Ammon's horn (tissue), 1 donor: ENCODE measurements around the gene TDRD7.

ENCODE experiments used
- DNase-seq: peaks from one replicate; pipeline ENCODE4 v3.0.0-alpha.2; 2016; ENCODE audit warnings: low spot score

Gene TDRD7

GRCh38 chr9:97387936-97388684, 23.8 kb upstream of the TDRD7 start:
- DNase-seq: no peak

DNA sequence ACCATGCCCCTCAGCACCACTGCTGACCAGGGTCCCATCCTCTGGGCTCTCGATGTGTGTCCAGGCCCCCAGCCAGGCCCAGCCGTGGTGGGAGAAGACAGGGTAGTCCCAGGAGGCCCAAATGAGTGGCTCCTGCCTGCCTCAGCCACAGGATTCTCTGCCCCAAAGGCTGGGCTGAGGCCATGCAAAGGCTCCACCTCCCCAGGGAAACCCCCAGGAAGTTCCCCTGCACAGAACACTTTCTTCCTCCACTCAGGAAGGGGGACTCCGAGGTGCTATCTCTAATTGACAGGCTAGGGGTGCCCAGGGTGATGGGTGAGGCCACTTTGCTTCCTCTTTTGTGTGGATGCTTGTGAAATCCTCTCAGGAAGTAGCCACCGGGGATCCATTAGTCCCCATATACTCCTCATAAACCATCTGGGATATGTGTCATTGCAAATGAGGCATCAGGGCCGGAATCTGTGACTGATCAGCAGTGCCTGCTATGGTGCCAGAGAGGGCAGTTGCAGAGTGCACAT, 23.1 kb upstream of the TDRD7 start:
- no peak for DNase-seq

- DNase-seq: no peak
Observed at GRCh38 chr9:97389249-97389648, 22.6 kb upstream of the TDRD7 start.

- DNase-seq: no peak
Observed at GRCh38 chr9:97390791-97391406, 21.0 kb upstream of the TDRD7 start.

GRCh38 chr9:97394881-97395280, 17.0 kb upstream of the TDRD7 start:
- DNase-seq: no peak

DNA sequence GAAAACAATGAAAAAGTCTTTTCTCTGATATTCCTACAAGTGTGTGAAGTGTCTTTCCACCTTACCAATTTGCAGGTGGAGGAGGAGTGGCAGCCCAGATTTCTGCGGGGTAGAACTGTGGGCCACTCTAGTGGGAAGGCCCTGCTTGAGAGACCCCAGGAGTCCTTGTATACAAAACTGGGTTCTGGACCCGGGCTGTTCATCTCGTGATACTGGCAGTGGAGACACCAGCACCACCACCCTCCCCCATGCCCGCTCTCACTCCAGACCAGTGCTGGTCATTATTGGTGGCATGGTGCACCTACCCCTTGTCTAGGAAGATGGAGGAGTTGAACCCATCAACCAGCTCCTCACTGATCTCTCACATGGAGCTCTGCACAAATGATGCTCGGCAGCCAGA, 16.2 kb upstream of the TDRD7 start:
- DNase-seq: no peak

- no peak for DNase-seq
Observed at GRCh38 chr9:97396256-97396655, 15.6 kb upstream of the TDRD7 start.

- no peak for DNase-seq
Observed at GRCh38 chr9:97397220-97397619, 14.7 kb upstream of the TDRD7 start.

GRCh38 chr9:97398999-97399758, 12.7 kb upstream of the TDRD7 start:
- peak; percentile 50 for DNase-seq

DNA sequence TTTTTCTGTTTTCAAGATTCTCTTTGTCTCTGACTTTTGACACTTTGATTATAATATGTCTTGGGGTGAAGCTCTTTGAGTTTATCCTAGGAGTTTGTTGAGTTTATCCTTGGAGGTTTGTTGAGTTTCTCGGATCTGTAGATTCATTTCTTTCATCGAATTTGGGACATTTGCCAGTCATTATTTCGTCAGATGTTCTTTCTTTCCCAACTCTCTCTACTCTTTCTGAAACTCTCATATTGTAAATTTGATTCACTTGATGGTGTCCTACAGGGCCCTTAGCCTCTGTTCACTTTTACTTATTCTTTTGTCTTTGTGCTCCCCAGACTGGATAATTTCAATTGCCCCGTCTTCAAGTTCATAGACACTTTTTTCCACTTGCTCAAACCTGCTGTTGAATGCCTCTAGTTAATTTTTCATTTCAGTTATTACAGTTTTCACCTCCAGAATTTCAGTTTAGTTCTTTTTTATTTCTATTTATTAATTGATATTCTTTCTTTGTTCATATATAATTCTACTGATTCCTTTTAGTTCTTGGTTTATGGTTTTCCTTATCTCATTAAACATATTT, 8.1 kb upstream of the TDRD7 start:
- DNase-seq: no peak

DNA sequence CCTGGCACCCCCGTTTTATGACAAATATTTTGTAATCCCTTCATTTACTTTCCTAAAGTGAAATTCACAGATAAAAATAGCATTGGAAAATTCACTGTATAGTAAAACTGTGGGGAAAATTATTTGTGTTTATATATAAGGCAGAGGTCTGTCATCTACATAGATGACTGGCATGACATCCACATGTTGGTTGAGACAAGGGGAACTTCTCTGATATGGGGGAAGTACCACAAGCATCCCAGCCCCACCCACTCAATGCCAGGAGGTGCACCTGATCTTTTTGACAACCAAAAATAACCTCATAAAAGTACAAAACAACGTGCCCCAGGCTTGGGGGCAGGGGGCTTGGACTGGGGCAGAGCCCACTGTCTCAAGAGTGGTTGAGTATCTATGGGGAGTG, 6.3 kb upstream of the TDRD7 start:
- DNase-seq: no peak

DNA sequence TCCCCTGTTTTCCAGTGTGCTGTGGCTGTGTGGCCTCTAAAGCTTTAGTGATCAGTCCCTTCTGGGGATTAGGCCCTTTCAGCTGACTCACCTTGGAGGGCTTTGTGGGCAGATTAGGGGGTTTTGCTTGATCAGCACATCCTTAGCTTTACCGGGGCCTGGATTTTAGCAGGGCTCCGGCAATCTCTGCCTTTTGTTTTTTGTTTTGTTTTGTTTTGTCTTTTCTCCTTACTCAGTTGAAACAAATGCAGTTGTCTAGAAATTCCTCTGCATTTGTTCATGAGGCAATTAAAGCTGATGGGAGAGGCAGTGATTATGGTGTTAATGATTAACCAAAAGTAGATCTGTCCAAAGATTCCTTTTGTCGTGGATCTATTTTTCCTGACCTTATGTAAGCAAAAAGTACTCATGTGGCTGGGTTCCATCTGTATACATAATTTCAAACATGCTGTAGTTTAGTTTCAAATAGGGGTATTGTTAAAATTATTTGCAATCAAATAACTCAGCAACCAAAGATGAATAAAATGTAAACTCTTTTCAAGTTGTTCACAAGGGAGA, 5.2 kb upstream of the TDRD7 start:
- DNase-seq: no peak

- DNase-seq: no peak
Observed at GRCh38 chr9:97408562-97408961, 3.3 kb upstream of the TDRD7 start.

DNA sequence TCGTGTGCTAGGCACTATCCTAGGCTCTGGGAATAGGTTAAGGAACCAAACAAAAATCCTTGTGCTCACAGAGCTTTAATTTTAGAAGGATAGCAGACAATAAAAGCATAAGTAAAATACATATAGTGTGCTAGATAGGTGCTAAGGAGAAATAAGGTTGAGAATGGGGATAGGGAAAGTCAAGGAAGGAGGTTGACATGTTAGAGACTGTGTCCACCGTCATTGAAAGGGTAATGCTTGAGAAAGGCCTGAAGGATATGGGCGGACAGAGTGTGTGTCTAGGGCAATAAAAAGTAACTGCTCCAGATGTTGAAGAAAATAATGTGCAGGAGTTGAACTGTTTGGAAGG, 482 bp upstream of the TDRD7 start:
- no peak for DNase-seq

GRCh38 chr9:97412626-97413385, 910 bp downstream of the TDRD7 start:
- peak; percentile 37 for DNase-seq

DNA sequence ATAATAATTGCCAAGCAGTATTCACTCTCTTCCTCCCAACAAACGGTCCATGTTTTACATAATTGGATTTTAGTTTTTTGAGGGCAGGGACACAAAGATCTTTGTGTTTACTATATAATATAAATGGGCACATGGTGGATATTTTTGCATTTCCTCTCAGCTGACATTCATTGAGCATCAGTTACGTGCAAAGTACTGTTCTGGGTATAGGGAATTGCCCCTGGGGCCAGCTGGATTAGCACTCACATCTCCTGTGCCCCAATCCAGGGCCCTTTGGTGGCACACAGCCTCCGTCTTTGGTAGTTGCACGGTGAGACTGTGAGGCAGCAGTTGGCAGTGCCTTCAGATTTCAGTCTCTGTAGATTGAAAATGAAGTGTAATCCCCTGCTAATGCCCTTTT, 1.6 kb downstream of the TDRD7 start:
- no peak for DNase-seq

- no peak for DNase-seq
Observed at GRCh38 chr9:97415146-97415545, 3.2 kb downstream of the TDRD7 start.

DNA sequence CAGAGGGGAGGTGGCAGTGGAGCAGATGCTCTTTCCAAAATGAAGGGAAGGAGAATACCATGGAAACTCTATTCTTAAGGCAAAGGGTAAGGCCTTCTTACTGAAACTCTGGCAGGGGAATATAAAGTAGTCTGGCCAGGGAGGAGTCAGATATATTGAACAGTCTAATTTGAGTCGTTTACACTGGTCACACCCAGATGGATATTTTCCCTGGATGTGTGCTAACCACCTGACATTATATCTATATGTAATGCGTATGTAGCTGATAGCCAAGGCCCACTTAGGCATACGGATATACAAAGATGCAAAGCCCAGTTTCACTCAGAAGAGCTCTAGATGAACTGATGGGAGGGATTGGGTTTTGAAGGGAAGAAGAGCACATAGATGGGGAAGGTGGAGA, 7.0 kb downstream of the TDRD7 start:
- DNase-seq: no peak

- DNase-seq: no peak
Observed at GRCh38 chr9:97419309-97419867, 7.5 kb downstream of the TDRD7 start.

DNA sequence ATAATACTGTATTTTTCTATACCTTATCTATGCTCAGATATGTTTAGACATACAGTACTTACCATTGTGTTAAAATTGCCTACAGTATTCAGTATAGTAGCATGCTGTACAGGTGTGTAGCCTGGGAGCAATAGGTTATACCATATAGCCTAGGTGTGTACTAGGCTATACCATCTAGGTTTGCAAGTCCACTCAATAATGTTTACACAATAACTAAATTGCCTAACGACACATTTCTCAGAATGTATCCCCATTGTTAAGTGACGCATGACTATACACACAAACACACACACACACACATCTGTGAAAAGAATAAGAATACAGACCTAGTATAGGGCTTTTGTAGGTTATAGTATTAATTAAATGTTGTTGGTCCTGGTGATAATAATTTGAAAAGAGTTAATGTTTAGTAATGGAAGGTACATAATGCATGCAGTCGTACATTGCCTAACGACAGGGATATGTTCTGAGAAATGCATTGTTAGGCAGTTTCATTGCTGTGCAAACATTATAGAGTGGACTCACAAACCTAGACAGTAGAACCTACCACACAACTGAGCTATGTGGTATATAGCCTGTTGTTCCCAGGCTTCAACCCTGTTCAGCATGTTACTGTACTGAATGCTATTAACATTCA, 13.6 kb downstream of the TDRD7 start:
- no peak for DNase-seq

DNA sequence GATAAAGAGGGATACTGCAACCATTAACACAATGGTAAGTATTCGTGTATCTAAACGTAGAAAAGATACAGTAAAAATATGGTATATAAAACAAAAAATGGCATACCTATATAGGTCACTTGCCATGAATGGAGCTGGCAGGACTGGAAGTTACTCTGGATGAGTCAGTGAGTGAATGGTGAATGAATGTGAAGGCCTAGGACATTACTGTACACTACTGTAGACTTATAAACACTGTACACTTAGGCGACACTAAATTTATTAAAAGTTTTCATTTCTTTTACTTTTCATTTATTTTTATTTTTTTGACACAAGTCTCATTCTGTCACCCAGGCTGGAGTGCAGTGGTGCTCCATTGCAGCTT, 14.1 kb downstream of the TDRD7 start:
- DNase-seq: no peak
